ENCODE data around the gene LIG1. TPM values are rescaled to one million over a fixed set of nuclear protein-coding genes. Genes with fewer than 3 reads are reported as not detected.
"Not testable (repeated sequence)": the region's sequence is repeated elsewhere in the genome, so short reads cannot be mapped to it uniquely, and the experiment has no call there.

Gene LIG1
- total and polyA plus RNA-seq, 2 of the 13 experiments (the other 11 are each of a cell fraction or from before 2014, with no cell fraction given) = 20.1 to 64.4 TPM

DNA sequence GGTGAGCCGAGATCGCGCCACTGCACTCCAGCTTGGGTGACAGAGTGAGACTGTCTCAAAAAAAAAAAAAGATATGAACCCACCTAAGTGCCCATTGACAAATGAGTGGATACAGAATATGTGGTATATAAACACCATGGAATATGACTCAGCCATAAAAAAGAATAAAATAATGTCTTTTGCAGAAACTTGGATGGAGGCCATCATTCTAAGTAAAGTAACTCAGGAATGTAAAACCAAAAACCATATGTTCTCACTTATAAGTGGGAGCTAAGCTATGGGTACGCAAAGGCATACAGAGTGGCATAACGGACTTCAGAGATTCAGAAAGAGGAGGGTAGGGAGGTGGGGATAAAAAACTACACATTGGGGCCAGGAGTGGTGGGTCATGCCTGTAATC, 89.0 kb downstream of the LIG1 start:
- intact Hi-C loops (cut with micrococcal nuclease; ENCODE audit: unreplicated experiment) (no loop called here), in situ Hi-C loops (cut with HindIII; ENCODE audit: extremely low pct_ligation_motif_present, low pct_unique_long_range_greater_than_20kb) (no loop called here)
- POLR2A ChIA-PET = no interaction called here
- Histone ChIP-seq H2AFZ (ENCODE audit: low read length) (no peak overlapping the region), H3K79me2 (ENCODE audit: insufficient read depth, low read length) (no peaks in the 10 kb centered on the region), H3K27ac (ENCODE audit: extremely low read length, insufficient read depth, low read length) (no peak overlapping the region), H3K4me2 (ENCODE audit: low read depth, low read length) (no peak overlapping the region), H3K4me3 (replicated peaks in 1 of 3; ENCODE audit: insufficient read depth in 1 of 3, low read depth in 2 of 3, low read length in 3 of 3) (no peak overlapping the region), H3K36me3 (replicated peaks in 1 of 2; ENCODE audit: control insufficient read depth in 1 of 2, insufficient read depth in 2 of 2, low read length in 2 of 2) (no peaks in the 10 kb centered on the region), H4K20me1 (ENCODE audit: insufficient read depth, low read length) (no peaks in the 10 kb centered on the region), H3K9ac (ENCODE audit: insufficient read depth, low read depth, low read length) (no peak overlapping the region), H3K4me1 (ENCODE audit: insufficient read depth, low read length) (no peaks in the 10 kb centered on the region), H3K27me3 (ENCODE audit: control insufficient read depth in 1 of 2, insufficient read depth in 2 of 2, low read length in 2 of 2) (no peaks in the 10 kb centered on the region), H3K9me3 (ENCODE audit: low read length) (no peaks in the 10 kb centered on the region)
- WGBS (ENCODE audit: low lambda C conversion rate) = 85% methylated on average over 5 of the region's 5 CpGs
- CTCF ChIA-PET (ENCODE audit: low intra/inter-chr PET ratio, low total read pairs) = no interaction called here
- DNase-seq (ENCODE audit: low spot score) = no peak
- no peak for TF ChIP-seq TBX3 (IDR thresholded peaks at IDR 0.05; ENCODE audit: borderline replicate concordance)
- no peak for TF ChIP-seq CREB3 (CRISPR knock-in tag; IDR thresholded peaks at IDR 0.05)
- TF ChIP-seq EEA1 (CRISPR knock-in tag; IDR thresholded peaks at IDR 0.05; ENCODE audit: borderline replicate concordance) = no peak
- no peak for TF ChIP-seq PPARG (CRISPR knock-in tag; conservative IDR thresholded peaks at IDR 0.05)
- no peak for TF ChIP-seq IKZF1 (IDR thresholded peaks at IDR 0.05)
- no peak for TF ChIP-seq FOXK2 (IDR thresholded peaks at IDR 0.05)
- TF ChIP-seq HNRNPL (IDR thresholded peaks at IDR 0.05; ENCODE audit: low read depth, low read length) = no peak
- no peak for TF ChIP-seq PLRG1 (conservative IDR thresholded peaks at IDR 0.05)
- no TSS peak for BruUV-seq (replicated peaks)
- FAIRE-seq = no peak
- no peak for ATAC-seq

DNA sequence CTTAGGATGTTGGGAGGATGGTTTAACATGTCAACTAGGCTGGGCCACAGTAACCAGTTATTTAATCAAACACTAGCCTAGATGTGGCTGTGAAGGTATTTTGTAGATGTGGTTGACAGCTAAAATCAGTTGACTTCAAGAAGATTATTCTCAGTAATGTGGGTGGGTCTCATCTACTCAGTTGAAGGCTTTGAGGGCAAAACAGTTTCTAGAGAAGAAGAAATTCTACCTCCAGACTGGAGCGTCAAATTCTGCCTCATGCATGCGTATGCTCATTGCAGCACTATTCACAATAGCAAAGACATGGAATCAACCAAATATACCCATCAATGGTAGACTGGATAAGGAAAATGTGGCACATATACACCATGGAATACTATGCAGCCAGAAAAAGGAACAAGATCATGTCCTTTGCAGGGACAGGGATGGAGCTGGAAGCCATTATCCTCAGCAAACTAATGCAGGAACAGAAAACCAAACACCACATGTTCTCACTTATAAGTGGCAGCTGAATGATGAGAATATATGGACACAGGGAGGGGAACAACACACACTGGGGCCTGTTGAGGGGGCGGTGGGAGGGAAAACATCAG, 99.9 kb downstream of the LIG1 start:
- H3K36me3 ChIP-seq (replicated peaks in 1 of 2; ENCODE audit: control insufficient read depth in 1 of 2, insufficient read depth in 2 of 2, low read length in 2 of 2); FAIRE-seq; H2AFZ ChIP-seq (ENCODE audit: low read length); H3K9ac ChIP-seq (ENCODE audit: insufficient read depth, low read depth, low read length); POLR2A ChIA-PET; H3K4me3 ChIP-seq (replicated peaks in 1 of 3; ENCODE audit: insufficient read depth in 1 of 3, low read depth in 2 of 3, low read length in 3 of 3); DNase-seq (ENCODE audit: low spot score); in situ Hi-C loops (cut with HindIII; ENCODE audit: extremely low pct_ligation_motif_present, low pct_unique_long_range_greater_than_20kb); H4K20me1 ChIP-seq (ENCODE audit: insufficient read depth, low read length); H3K9me3 ChIP-seq (ENCODE audit: low read length); H3K27ac ChIP-seq (ENCODE audit: extremely low read length, insufficient read depth, low read length); H3K27me3 ChIP-seq (ENCODE audit: control insufficient read depth in 1 of 2, insufficient read depth in 2 of 2, low read length in 2 of 2); BruUV-seq (replicated peaks); CTCF ChIA-PET (ENCODE audit: low intra/inter-chr PET ratio, low total read pairs); H3K79me2 ChIP-seq (ENCODE audit: insufficient read depth, low read length); H3K4me2 ChIP-seq (ENCODE audit: low read depth, low read length); ATAC-seq; H3K4me1 ChIP-seq (ENCODE audit: insufficient read depth, low read length); intact Hi-C loops (cut with micrococcal nuclease; ENCODE audit: unreplicated experiment): not testable (repeated sequence)
- 66% methylated on average over 3 of the region's 3 CpGs for WGBS (ENCODE audit: low lambda C conversion rate)
